ENCODE data around the gene SH3TC2. TPM values are rescaled to one million over a fixed set of nuclear protein-coding genes. Genes with fewer than 3 reads are reported as not detected.

The SH3TC2 gene
- polyA plus RNA-seq, 3 donors: 0.11 to 0.33 (median 0.22) TPM

DNA sequence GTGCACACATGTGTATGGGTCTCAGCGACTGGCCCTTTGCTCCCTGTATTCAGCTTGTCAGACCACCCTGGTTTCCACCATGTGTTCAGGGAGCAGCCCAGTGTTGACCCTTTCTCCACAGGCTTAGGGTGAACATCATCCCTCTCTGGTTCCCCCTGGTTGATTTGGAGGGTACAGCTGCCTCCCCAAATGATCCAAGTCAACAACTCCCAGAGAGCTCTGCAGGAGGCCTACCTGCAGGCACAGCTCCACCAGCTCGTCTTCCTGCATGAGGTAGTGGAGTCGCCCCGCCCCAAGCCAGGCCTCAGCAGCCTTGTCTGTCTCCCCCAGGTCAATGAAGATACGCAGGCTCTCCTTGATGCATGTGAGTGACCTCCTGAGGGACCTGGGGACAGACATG is 50.5 kb downstream of the SH3TC2 start:
- no peak overlapping the region for H3K27ac ChIP-seq (ENCODE audit: low read depth, low read length)
- WGBS, 3 donors: 92 to 94% (median 92%) methylated on average over 5 of the region's 5 CpGs

- no peak overlapping the region for H3K27ac ChIP-seq (ENCODE audit: low read depth, low read length)
- 89 to 97% (median 96%) methylated on average over 2 of the region's 2 CpGs for WGBS, 3 donors
Observed at GRCh38 chr5:149011728-149012127, 51.1 kb downstream of the SH3TC2 start.

GRCh38 chr5:149011084-149011483 is 51.8 kb downstream of the SH3TC2 start:
- 79 to 96% (median 91%) methylated on average over 3 of the region's 3 CpGs for WGBS, 3 donors
- H3K27ac ChIP-seq (ENCODE audit: low read depth, low read length): no peak overlapping the region

- no peak overlapping the region for H3K27ac ChIP-seq (ENCODE audit: low read depth, low read length)
Observed at GRCh38 chr5:149007174-149007573, 55.7 kb downstream of the SH3TC2 start.

GRCh38 chr5:149006426-149006825 is 56.4 kb downstream of the SH3TC2 start:
- H3K27ac ChIP-seq (ENCODE audit: low read depth, low read length): no peak overlapping the region
- 79 to 92% (median 86%) methylated on average over 1 of the region's 1 CpG for WGBS, 3 donors

GRCh38 chr5:149005077-149005892 is 57.6 kb downstream of the SH3TC2 start:
- H3K27ac ChIP-seq (ENCODE audit: low read depth, low read length): no peak overlapping the region
- 49 to 53% (median 49%) methylated on average over 2 of the region's 2 CpGs for WGBS, 3 donors

GRCh38 chr5:149004559-149004958 is 58.3 kb downstream of the SH3TC2 start:
- 92 to 98% (median 95%) methylated on average over 6 of the region's 6 CpGs for WGBS, 3 donors
- H3K27ac ChIP-seq (ENCODE audit: low read depth, low read length): no peak overlapping the region

DNA sequence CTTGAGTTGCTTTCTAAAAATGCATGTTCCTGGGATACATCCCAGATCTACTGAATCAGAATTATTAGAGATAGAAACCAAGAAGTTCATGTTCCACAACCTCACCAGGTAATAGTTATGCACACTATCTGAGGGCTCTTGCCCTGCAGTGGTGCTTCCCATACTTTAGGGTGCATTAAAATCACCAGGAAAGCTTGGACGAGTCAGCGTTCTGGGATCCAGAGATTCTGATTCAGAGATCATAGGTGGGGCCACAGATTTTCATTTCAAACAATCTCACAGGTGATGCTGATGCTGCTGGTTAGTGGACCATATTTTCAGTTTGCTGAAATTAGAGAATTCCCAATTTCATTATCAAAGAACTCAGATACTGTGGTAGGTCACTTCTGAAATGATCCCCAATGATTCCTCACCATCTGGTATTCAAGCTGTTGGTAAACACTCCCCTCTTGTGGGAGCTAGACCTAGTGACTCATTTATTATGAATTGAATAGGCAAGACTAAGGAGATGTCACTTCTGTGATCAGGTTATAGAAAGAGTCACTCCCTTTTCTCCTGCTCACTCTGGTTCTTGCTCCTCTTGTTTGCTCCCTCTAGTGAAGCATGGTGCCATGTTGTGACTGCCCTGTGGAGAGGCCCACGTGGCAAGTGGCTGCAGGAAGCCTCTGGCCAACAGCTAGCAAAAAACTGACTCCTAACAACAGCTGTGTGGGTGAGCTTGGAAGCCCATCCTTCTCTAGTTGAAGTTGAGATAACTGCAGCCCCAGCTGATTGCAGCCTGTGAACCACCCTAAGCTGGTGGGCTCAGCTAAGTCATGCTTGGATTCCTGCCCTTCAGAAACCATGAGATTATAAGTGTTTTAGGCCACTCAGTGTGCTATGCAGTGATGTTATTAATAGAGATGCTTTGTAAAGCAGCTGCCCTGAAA is 59.8 kb downstream of the SH3TC2 start:
- H3K27ac ChIP-seq (ENCODE audit: low read depth, low read length): no peak overlapping the region
- WGBS, 3 donors: 75 to 88% (median 85%) methylated on average over 3 of the region's 3 CpGs

DNA sequence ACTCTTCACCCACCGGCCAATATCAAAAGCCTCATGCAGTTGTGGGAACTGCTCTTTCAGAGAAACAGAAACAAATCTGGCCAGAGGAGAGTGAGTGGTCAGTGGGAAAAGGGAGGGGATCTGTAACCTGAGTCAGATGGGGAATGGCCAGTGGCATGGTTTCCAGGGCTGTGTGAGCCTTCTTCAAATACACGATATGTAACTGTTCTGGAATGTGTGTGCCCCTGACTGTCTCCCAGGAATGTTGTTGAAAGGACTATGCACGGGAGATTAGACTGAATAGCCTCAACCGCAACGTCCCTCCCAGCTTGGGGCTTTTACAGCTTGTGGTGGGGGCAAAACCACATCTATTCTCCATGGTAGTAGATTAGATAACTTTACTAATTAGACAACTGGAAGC is 60.8 kb downstream of the SH3TC2 start:
- 48 to 56% (median 53%) methylated on average over 5 of the region's 5 CpGs for WGBS, 3 donors
- H3K27ac ChIP-seq (ENCODE audit: low read depth, low read length): no peak overlapping the region

GRCh38 chr5:149001162-149001561 is 61.7 kb downstream of the SH3TC2 start:
- H3K27ac ChIP-seq (ENCODE audit: low read depth, low read length): no peak overlapping the region

- no peak overlapping the region for H3K27ac ChIP-seq (ENCODE audit: low read depth, low read length)
- WGBS, 3 donors: 70 to 81% (median 70%) methylated on average over 3 of the region's 3 CpGs
Observed at GRCh38 chr5:148999741-149000140, 63.1 kb downstream of the SH3TC2 start.

GRCh38 chr5:148998174-148998797 is 64.6 kb downstream of the SH3TC2 start:
- 43 to 59% (median 58%) methylated on average over 6 of the region's 6 CpGs for WGBS, 3 donors

GRCh38 chr5:148996270-148996669 is 66.6 kb downstream of the SH3TC2 start:
- WGBS, 3 donors: 42 to 71% (median 64%) methylated on average over 3 of the region's 3 CpGs
- H3K27ac ChIP-seq (ENCODE audit: low read depth, low read length): no peak overlapping the region

More at GRCh38 chr5:148998174-148998797, 64.6 kb downstream of the SH3TC2 start:
- no peak overlapping the region for H3K27ac ChIP-seq (ENCODE audit: low read depth, low read length)

DNA sequence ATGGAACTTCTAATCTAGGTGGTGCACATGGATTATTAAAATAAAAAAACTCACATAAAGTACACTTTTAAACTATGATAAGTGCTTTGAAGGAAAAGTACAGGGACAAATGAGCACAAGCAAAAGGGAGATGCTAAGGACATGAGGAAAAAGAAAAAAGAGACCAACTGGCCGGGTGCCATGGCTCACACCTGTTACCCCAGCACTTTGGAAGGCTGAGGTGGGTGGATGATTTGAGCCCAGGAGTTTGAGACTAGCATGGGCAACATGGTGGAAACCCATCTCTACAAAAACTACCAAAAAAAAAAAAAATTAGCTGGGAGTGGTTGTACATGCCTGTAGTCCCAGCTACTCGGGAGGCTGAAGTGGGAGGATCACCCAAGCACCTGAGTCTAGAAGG is 67.1 kb downstream of the SH3TC2 start:
- no peak overlapping the region for H3K27ac ChIP-seq (ENCODE audit: low read depth, low read length)
- WGBS, 3 donors: 74 to 91% (median 79%) methylated on average over 2 of the region's 2 CpGs

- 72 to 78% (median 73%) methylated on average over 4 of the region's 4 CpGs for WGBS, 3 donors
- no peak overlapping the region for H3K27ac ChIP-seq (ENCODE audit: low read depth, low read length)
Observed at GRCh38 chr5:148993283-148993936, 69.5 kb downstream of the SH3TC2 start.

DNA sequence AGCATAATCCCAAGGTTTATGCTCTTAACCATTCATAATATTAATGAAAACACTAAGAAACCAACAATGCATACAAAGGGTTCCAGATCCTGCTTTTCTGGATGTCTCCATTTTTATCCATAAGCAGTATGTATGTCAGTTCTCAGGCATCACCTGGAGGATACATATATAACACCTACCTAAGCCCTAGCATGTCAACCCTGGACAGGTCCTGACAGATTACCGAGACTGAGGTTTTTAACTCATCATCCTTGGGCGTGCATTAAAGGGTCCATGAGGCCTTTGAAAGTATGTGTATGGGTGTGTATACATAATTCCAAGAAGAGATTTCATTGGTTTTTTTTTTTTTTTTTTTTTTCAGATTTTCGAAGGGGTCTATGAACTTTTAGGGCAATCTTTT is 70.6 kb downstream of the SH3TC2 start:
- 84 to 94% (median 89%) methylated on average over 3 of the region's 3 CpGs for WGBS, 3 donors

GRCh38 chr5:148991566-148991965 is 71.3 kb downstream of the SH3TC2 start:
- no peak overlapping the region for H3K27ac ChIP-seq (ENCODE audit: low read depth, low read length)

More for the DNA sequence above, 70.6 kb downstream of the SH3TC2 start:
- H3K27ac ChIP-seq (ENCODE audit: low read depth, low read length): no peak overlapping the region

GRCh38 chr5:148990817-148991216 is 72.0 kb downstream of the SH3TC2 start:
- WGBS, 3 donors: 38 to 53% (median 45%) methylated on average over 1 of the region's 1 CpG
- H3K27ac ChIP-seq (ENCODE audit: low read depth, low read length): no peak overlapping the region

- 74 to 90% (median 87%) methylated on average over 2 of the region's 2 CpGs for whole genome bisulfite sequencing, 3 donors
- no peak overlapping the region for H3K27ac ChIP-seq (ENCODE audit: low read depth, low read length)
Observed at GRCh38 chr5:148989567-148989966, 73.3 kb downstream of the SH3TC2 start.
